OCI-LY3 (cell line): ENCODE data around the gene RNF13.

ENCODE experiments used
- CTCF ChIP-seq: fragments of 200-600, 300-600 bp; sonication (generic); IDR thresholded peaks from 2 replicates; pipeline ENCODE4 v1.5.1; 2014; ENCODE audit warnings: antibody characterized with exemption, low read length, low read depth
- EZH2phosphoT487 ChIP-seq: fragments of 200-600 bp; shearing (Covaris generic); IDR thresholded peaks from 2 replicates; pipeline ENCODE4 v1.6.1; 2018; ENCODE audit warnings: antibody characterized with exemption, mixed run types, low read depth

GRCh38 chr3:149816986-149817385 is 4.0 kb downstream of the RNF13 start:
- TF ChIP-seq CTCF, result no peak
- no peak for TF ChIP-seq EZH2phosphoT487
